CD4-positive, alpha-beta T cell (primary cell): ENCODE measurements around the gene C1orf167. TPM values are rescaled to one million over a fixed set of nuclear protein-coding genes. Genes with fewer than 3 reads are reported as not detected.
A peak's percentile ranks its signal among the peaks of the same experiment; 100 is the strongest.

ENCODE experiments used
- ATAC-seq: fragments of 200-7000 bp; cut with Tn5 transposase; one replicate; pipeline ENCODE4 v1.10.0; 2022; ENCODE audit warnings: mild to moderate bottlenecking; ENCODE audit not compliant: poor library complexity
- CTCF ChIA-PET: fragments of 350-600 bp; sonication (Branson Sonifier 250); formaldehyde crosslinking; loops from one replicate; lab custom pipeline; 2021; ENCODE audit warnings: antibody characterized with exemption, inconsistent platforms; lab: Charles Lee
- POLR2A ChIA-PET: fragments of 350-600 bp; sonication (Branson Sonifier 250); formaldehyde crosslinking; loops from one replicate; lab custom pipeline; 2021; ENCODE audit warnings: antibody characterized with exemption, inconsistent platforms; lab: Charles Lee
- DNase-seq, 14 experiments: peaks; one replicate each; pipeline ENCODE4 v3.0.0-alpha.2; 2013 to 2020; ENCODE audit warnings: mixed read lengths in 2 of 14
- H3K27ac ChIP-seq, 2 donors: one replicate each; pipeline versions ENCODE4 v1.5.1 to v1.7.0; 2013; ENCODE audit warnings: low read length in 2 of 2, low read depth in 1 of 2, mild to moderate bottlenecking in 1 of 2
- H3K27me3 ChIP-seq, 2 experiments: 1 replicate in 1 of 2; 2 replicates in 1 of 2; pipeline versions ENCODE4 v1.6.1 to v1.7.0; 2013; ENCODE audit warnings: low read length in 2 of 2, control low read depth in 1 of 2, mild to moderate bottlenecking in 1 of 2, moderate library complexity in 1 of 2; ENCODE audit not compliant: insufficient read depth in 2 of 2, control insufficient read depth in 1 of 2
- H3K36me3 ChIP-seq: one replicate; pipeline ENCODE4 v1.6.1; 2013; ENCODE audit warnings: low read length, control low read depth; ENCODE audit not compliant: insufficient read depth
- H3K4me1 ChIP-seq: one replicate; pipeline ENCODE4 v1.6.1; 2013; ENCODE audit warnings: low read length, control low read depth; ENCODE audit not compliant: insufficient read depth
- H3K4me3 ChIP-seq: one replicate; pipeline ENCODE4 v1.5.1; 2013; ENCODE audit warnings: mild to moderate bottlenecking, low read length, moderate library complexity
- H3K9me3 ChIP-seq, 2 experiments: 1 replicate in 1 of 2; 2 replicates in 1 of 2; pipeline versions ENCODE4 v1.6.1 to v1.7.0; 2013; ENCODE audit warnings: low read length in 2 of 2, mild to moderate bottlenecking in 2 of 2, control low read depth in 1 of 2, moderate library complexity in 1 of 2; ENCODE audit not compliant: control insufficient read depth in 1 of 2, insufficient read depth in 1 of 2
- H3K27ac Mint-ChIP-seq: one replicate; pipeline ENCODE4 v1.8.0; 2020; ENCODE audit warnings: mixed read lengths
- H3K27me3 Mint-ChIP-seq: one replicate; pipeline ENCODE4 v1.8.0; 2021; ENCODE audit warnings: mixed read lengths
- H3K36me3 Mint-ChIP-seq: one replicate; pipeline ENCODE4 v1.8.0; 2021; ENCODE audit warnings: low read depth, mixed read lengths
- H3K4me1 Mint-ChIP-seq: one replicate; pipeline ENCODE4 v1.8.0; 2021; ENCODE audit warnings: low read depth, mixed read lengths
- H3K4me3 Mint-ChIP-seq: one replicate; pipeline ENCODE4 v1.8.0; 2020; ENCODE audit warnings: mild to moderate bottlenecking, mixed read lengths
- H3K9me3 Mint-ChIP-seq: one replicate; pipeline ENCODE4 v1.8.0; 2020; ENCODE audit warnings: mixed read lengths
- CTCF ChIP-seq: fragments of 200-600 bp; IDR thresholded peaks from one replicate; pipeline ENCODE4 v1.8.0; 2022; ENCODE audit warnings: antibody characterized with exemption, mild to moderate bottlenecking
- intact Hi-C, 2 experiments: fragments of 100-400 bp; cut with DNase I in 1 of 2; cut with micrococcal nuclease in 1 of 2; formaldehyde crosslinking; loops; one replicate each; pipeline versions ENCODE4 v1.15.1 to v1.9.0; 2023 to 2025; cut with DNase I, micrococcal nuclease
- total RNA-seq, 174 experiments: library from RNA in 2 of 174; stranded (reverse) in 2 of 174; gene quantifications; one replicate each; pipeline ENCODE4 v1.2.3 and lab custom pipeline; 2021 to 2026

Gene C1orf167
- total RNA-seq, 2 experiments from 2014 or later = not detected

- Mint-ChIP-seq H3K4me3 (no peak overlapping the region), H3K36me3 (peaks cover 26% of the 10 kb centered on the region), H3K27me3 (no peaks in the 10 kb centered on the region), H3K9me3 (no peaks in the 10 kb centered on the region), H3K4me1 (no peaks in the 10 kb centered on the region), H3K27ac (no peak overlapping the region)
- DNase-seq (peak in 1 of 14 experiments; percentile 10), ATAC-seq (no peak)
- H3K36me3 ChIP-seq = peaks cover 28% of the 10 kb centered on the region
- TF ChIP-seq CTCF = no peak
- POLR2A ChIA-PET = interaction anchor here (1.1 kb wide), 1 partner anchor 125 kb away, joined by 3 read pairs; the partner anchor contains the start of gene FBXO6
- H3K27me3 ChIP-seq = no peaks in the 10 kb centered on the region
- no peak overlapping the region for H3K27ac ChIP-seq
- intact Hi-C loops = no loop called here
- H3K4me3 ChIP-seq = no peak overlapping the region
- peaks cover 12% of the 10 kb centered on the region for H3K4me1 ChIP-seq
- no peaks in the 10 kb centered on the region for H3K9me3 ChIP-seq
- CTCF ChIA-PET = no interaction called here
These were observed 27.4 kb downstream of the C1orf167 start for GRCh38 chr1:11789126-11790067.

- Histone ChIP-seq H3K36me3 (peaks cover 37% of the 10 kb centered on the region), H3K27ac (no peak overlapping the region), H3K27me3 (no peaks in the 10 kb centered on the region), H3K4me1 (peaks cover 3% of the 10 kb centered on the region), H3K9me3 (no peaks in the 10 kb centered on the region), H3K4me3 (no peak overlapping the region)
- intact Hi-C loops = no loop called here
- H3K4me3 Mint-ChIP-seq = no peak overlapping the region
- ATAC-seq (no peak), DNase-seq (peak in 1 of 14 experiments; percentile 11)
- no peaks in the 10 kb centered on the region for H3K9me3 Mint-ChIP-seq
- TF ChIP-seq CTCF = no peak
- H3K36me3 Mint-ChIP-seq = peaks cover 35% of the 10 kb centered on the region
- no peaks in the 10 kb centered on the region for H3K4me1 Mint-ChIP-seq
- ChIA-PET POLR2A (no interaction called here), CTCF (no interaction called here)
- no peak overlapping the region for H3K27ac Mint-ChIP-seq
- H3K27me3 Mint-ChIP-seq = no peaks in the 10 kb centered on the region
These were observed 28.3 kb downstream of the C1orf167 start for GRCh38 chr1:11790101-11790879.

GRCh38 chr1:11790880-11791715 is 29.1 kb downstream of the C1orf167 start:
- H3K4me3 ChIP-seq = no peak overlapping the region
- peaks cover 43% of the 10 kb centered on the region for H3K36me3 Mint-ChIP-seq
- ATAC-seq = no peak
- CTCF ChIA-PET = no interaction called here
- DNase-seq = peak in 3 of 14 experiments; percentile 22 to 66 (median 58)
- intact Hi-C loops = no loop called here
- no peaks in the 10 kb centered on the region for H3K27me3 Mint-ChIP-seq
- no peaks in the 10 kb centered on the region for H3K27me3 ChIP-seq
- H3K4me1 ChIP-seq = no peaks in the 10 kb centered on the region
- no peak overlapping the region for H3K27ac ChIP-seq
- H3K4me3 Mint-ChIP-seq = no peak overlapping the region
- TF ChIP-seq CTCF = no peak
- H3K27ac Mint-ChIP-seq = no peak overlapping the region
- H3K9me3 ChIP-seq = no peaks in the 10 kb centered on the region
- no peaks in the 10 kb centered on the region for H3K4me1 Mint-ChIP-seq
- H3K9me3 Mint-ChIP-seq = no peaks in the 10 kb centered on the region
- POLR2A ChIA-PET = no interaction called here
- H3K36me3 ChIP-seq = peaks cover 45% of the 10 kb centered on the region
